Esophagus muscularis mucosa (tissue), 4 donors: Measurements from ENCODE around the gene SEPTIN3. TPM values are rescaled to one million over a fixed set of nuclear protein-coding genes. Genes with fewer than 3 reads are reported as not detected.

Source experiments
- DNase-seq: peaks from one replicate; pipeline ENCODE4 v3.0.0-alpha.2; 2017; ENCODE audit errors: extremely low spot score
- H3K27ac ChIP-seq, 4 donors: fragments of 200-600 bp; sonication (generic); replicated peaks in 1 of 4; 1 replicate in 3 of 4; 2 replicates in 1 of 4; pipeline ENCODE4 v1.5.1; 2016 to 2019; ENCODE audit warnings: mild to moderate bottlenecking in 1 of 4
- H3K27me3 ChIP-seq, 4 donors: fragments of 200-600 bp; sonication (generic); one replicate each; pipeline versions ENCODE4 v1.5.1 to v1.6.0; 2016 to 2019
- H3K36me3 ChIP-seq, 4 donors: fragments of 200-600 bp; sonication (generic); one replicate each; pipeline ENCODE4 v1.5.1; 2016 to 2019
- H3K4me1 ChIP-seq, 4 donors: fragments of 200-600 bp; sonication (generic); one replicate each; pipeline ENCODE4 v1.5.1; 2016 to 2019
- H3K4me3 ChIP-seq, 4 donors: fragments of 200-600 bp; sonication (generic); 1 replicate in 2 of 4; 2 replicates in 2 of 4; pipeline ENCODE4 v1.5.1; 2016 to 2019; ENCODE audit warnings: mild to moderate bottlenecking in 4 of 4, moderate library complexity in 1 of 4
- H3K9me3 ChIP-seq, 4 donors: fragments of 200-600 bp; sonication (generic); 1 replicate in 3 of 4; 2 replicates in 1 of 4; pipeline ENCODE4 v1.5.1; 2016 to 2019
- EP300 ChIP-seq: sonication (generic); formaldehyde crosslinking; IDR thresholded peaks from one replicate; pipeline ENCODE4 v1.6.1; 2017; ENCODE audit warnings: antibody characterized with exemption
- POLR2A ChIP-seq: fragments of 450-650 bp; IDR thresholded peaks from one replicate; pipeline ENCODE4 v1.6.1; 2017; ENCODE audit warnings: antibody characterized with exemption, moderate library complexity, mild to moderate bottlenecking, low read depth
- POLR2AphosphoS5 ChIP-seq, 2 donors: sonication (generic); formaldehyde crosslinking; IDR thresholded peaks; one replicate each; pipeline ENCODE4 v1.6.1; 2017; ENCODE audit warnings: antibody characterized with exemption in 2 of 2
- WGBS: methylation state at CpG from one replicate; pipeline ENCODE4 v1.1.5; 2018; 5-methylcytosine and 5-hydroxymethylcytosine counted together
- intact Hi-C: fragments of 100-400 bp; cut with DNase I; formaldehyde crosslinking; loops from one replicate; pipeline ENCODE4 v1.15.1; 2023
- total RNA-seq, 4 donors: library from RNA; depleted of rRNA; stranded (reverse); fragments of >200 nt; gene quantifications; one replicate each; pipeline versions ENCODE4 v1.1.0 to v1.2.1, GENCODE V29; 2016
- TF ChIP-seq, protein P1 (sequence below), 3 experiments: fragments of 200-600 bp in 2 of 3; fragments of 450-650 bp in 1 of 3; sonication (generic) in 2 of 3; IDR thresholded peaks; one replicate each; pipeline ENCODE4 v1.5.1; 2017 to 2019; ENCODE audit warnings: antibody characterized with exemption in 3 of 3, mild to moderate bottlenecking in 2 of 3, moderate library complexity in 1 of 3

The SEPTIN3 gene
- total RNA-seq, 4 donors from 2014 or later = under 0.01 to 0.50 (median 0.36) TPM

DNA sequence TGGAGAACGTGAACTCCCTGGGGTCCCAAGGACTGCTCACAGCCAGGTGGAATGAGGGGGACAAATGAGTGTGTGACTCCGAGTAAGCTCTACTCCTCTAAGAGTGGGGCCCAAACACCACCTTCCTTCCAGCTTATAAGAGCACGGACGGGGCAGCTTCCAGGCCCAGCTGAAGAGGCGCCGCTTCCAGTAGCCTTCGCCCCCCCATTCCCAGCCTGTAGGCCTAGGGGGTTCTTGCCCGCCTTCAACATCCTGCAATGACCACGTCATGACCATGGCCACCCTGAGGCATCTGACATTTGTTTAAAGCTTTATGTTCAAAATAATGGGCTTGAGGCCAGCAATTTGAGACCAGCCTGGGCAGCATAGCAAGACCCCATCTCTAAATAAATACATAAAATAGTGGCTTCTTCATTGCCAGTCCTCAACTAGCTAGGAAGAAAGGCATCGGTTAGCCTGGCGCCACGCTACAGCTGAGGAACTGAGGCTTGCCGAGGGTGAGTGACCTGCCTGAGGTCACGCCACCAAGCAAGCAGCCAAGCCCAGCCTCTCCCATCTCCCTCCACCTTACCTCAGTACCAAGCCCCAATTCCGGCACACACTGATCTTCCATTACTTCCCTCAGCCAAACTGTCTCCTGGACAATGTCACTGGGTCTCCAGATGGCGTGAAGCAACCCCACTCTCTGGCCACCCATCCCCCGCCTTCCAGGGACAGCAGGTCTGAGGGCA, 34.8 kb upstream of the SEPTIN3 start:
- H3K27ac ChIP-seq = no peak overlapping the region
- TF ChIP-seq, protein P1, sequence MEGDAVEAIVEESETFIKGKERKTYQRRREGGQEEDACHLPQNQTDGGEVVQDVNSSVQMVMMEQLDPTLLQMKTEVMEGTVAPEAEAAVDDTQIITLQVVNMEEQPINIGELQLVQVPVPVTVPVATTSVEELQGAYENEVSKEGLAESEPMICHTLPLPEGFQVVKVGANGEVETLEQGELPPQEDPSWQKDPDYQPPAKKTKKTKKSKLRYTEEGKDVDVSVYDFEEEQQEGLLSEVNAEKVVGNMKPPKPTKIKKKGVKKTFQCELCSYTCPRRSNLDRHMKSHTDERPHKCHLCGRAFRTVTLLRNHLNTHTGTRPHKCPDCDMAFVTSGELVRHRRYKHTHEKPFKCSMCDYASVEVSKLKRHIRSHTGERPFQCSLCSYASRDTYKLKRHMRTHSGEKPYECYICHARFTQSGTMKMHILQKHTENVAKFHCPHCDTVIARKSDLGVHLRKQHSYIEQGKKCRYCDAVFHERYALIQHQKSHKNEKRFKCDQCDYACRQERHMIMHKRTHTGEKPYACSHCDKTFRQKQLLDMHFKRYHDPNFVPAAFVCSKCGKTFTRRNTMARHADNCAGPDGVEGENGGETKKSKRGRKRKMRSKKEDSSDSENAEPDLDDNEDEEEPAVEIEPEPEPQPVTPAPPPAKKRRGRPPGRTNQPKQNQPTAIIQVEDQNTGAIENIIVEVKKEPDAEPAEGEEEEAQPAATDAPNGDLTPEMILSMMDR (IDR thresholded peaks at IDR 0.05) = no peak
- TF ChIP-seq POLR2AphosphoS5 (IDR thresholded peaks at IDR 0.05) = no peak
- no peak for TF ChIP-seq POLR2A
- no peak for TF ChIP-seq EP300
- no peaks in the 10 kb centered on the region for H3K27me3 ChIP-seq
- H3K4me1 ChIP-seq = peaks cover 11 to 14% (median 12%) of the 10 kb centered on the region in 4 donors
- WGBS = 94% methylated on average over 11 of the region's 17 CpGs
- DNase-seq = no peak
- no peak overlapping the region for H3K4me3 ChIP-seq
- H3K36me3 ChIP-seq = no peaks in the 10 kb centered on the region
- no peaks in the 10 kb centered on the region for H3K9me3 ChIP-seq
- intact Hi-C loops = no loop called here

DNA sequence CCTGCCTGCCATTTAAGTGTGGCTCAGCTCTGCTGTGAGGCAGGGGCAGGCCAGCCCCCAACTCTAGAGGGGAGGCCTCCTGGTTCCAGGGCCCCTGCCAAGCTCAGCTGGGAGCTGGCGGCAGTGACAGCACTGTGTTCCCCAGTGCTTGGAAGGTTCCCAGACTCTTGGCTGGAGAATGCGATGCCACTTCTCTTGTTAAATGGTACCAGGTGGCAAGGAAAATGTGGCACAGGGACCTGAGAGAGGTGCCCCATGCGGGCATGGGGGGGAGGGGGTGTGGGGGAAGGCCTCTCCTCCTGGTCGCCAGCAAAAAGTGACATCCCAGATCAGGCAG, 34.3 kb upstream of the SEPTIN3 start:
- Histone ChIP-seq H3K36me3 (no peaks in the 10 kb centered on the region), H3K4me3 (no peak overlapping the region), H3K4me1 (peaks cover 12 to 15% (median 13%) of the 10 kb centered on the region in 4 donors), H3K27ac (no peak overlapping the region), H3K27me3 (no peaks in the 10 kb centered on the region), H3K9me3 (no peaks in the 10 kb centered on the region)
- intact Hi-C loops = no loop called here
- WGBS = 90% methylated on average over 3 of the region's 4 CpGs
- TF ChIP-seq POLR2A (no peak), EP300 (no peak), POLR2AphosphoS5 (IDR thresholded peaks at IDR 0.05) (no peak)
- TF ChIP-seq, protein P1 (IDR thresholded peaks at IDR 0.05) = no peak
- DNase-seq = no peak

DNA sequence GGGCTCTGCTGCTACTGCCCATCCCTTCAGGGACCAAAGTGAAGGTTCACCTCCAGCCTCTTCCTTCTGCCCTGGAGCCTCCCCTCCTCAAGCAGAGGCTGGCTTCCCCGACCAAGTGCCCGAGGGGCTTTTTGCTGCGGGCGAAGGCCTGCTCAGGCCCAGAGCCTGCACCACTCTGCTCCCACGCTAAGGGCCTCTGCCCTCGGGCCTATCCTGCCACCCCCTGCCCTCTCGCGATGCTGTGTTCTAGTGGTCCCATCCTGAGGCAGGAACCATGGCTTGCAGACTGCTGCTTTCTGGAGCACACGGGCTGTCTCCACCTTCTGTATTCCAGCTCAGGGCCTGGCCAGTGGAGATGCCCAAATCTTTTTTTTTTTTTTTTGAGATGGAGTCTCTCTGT, 33.7 kb upstream of the SEPTIN3 start:
- H3K27ac ChIP-seq = no peak overlapping the region

DNA sequence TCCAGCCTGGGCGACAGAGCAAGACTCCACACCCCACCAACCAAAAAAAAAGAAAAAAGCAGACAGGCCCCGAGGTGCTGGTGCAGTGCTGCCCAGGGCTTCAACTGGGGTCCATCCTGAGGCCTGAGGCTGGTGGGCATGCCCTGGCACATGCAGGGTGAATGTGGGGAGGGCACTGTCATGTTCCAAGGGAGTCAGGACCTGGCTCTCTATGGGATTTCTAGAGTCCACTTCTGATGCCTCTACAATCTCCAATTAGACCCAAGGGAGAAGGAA, 32.4 kb upstream of the SEPTIN3 start:
- H3K4me1 ChIP-seq = peaks cover 19 to 25% (median 20%) of the 10 kb centered on the region in 4 donors
- no peaks in the 10 kb centered on the region for H3K9me3 ChIP-seq
- intact Hi-C loops = no loop called here
- H3K27me3 ChIP-seq = no peaks in the 10 kb centered on the region
- 100% methylated on average over 1 of the region's 2 CpGs for WGBS
- TF ChIP-seq, protein P1 (IDR thresholded peaks at IDR 0.05) = no peak
- no peak for TF ChIP-seq EP300
- TF ChIP-seq POLR2A = no peak
- no peak for TF ChIP-seq POLR2AphosphoS5 (IDR thresholded peaks at IDR 0.05)
- no peak overlapping the region for H3K27ac ChIP-seq
- H3K4me3 ChIP-seq = no peak overlapping the region
- H3K36me3 ChIP-seq = no peaks in the 10 kb centered on the region
- DNase-seq = no peak

More for the DNA sequence above, 33.7 kb upstream of the SEPTIN3 start:
- 93% methylated on average over 9 of the region's 9 CpGs for WGBS
- no peaks in the 10 kb centered on the region for H3K27me3 ChIP-seq
- TF ChIP-seq EP300 (no peak), POLR2AphosphoS5 (IDR thresholded peaks at IDR 0.05) (no peak), POLR2A (no peak)
- TF ChIP-seq, protein P1 (IDR thresholded peaks at IDR 0.05) = no peak
- no peak for DNase-seq
- intact Hi-C loops = no loop called here
- H3K4me1 ChIP-seq = peaks cover 13 to 16% (median 14%) of the 10 kb centered on the region in 4 donors
- no peak overlapping the region for H3K4me3 ChIP-seq
- no peaks in the 10 kb centered on the region for H3K36me3 ChIP-seq
- H3K9me3 ChIP-seq = no peaks in the 10 kb centered on the region
